OCI-M2 (cell line): ENCODE results near the gene MRPL33.
"Not testable (repeated sequence)": the region's sequence is repeated elsewhere in the genome, so short reads cannot be mapped to it uniquely, and the experiment has no call there.

Experiments used
- DNase-seq: peaks from one replicate; lab custom pipeline; 2025; ENCODE audit not compliant: unreplicated experiment; lab: John Stamatoyannopoulos, UW

The MRPL33 gene

DNA sequence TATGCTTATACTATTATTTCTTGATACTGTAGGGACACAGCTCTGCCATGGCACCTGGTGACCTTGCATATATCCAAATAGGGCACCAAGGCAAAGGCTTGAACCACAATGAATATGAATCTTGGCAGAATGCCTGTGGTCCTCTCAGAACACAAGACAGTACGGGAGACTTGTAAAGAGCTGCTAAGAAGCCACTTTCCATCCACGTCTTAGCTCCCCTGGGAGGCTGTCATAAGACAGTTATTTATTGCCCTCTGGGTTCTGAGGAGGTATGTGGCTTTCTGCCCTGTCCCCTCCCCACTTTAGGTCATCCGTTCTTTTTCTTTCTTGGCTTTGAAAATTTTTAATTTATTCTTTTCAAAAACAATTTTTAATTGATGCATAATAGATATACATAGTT lies 29.8 kb upstream of the MRPL33 start:
- no peak for DNase-seq

DNA sequence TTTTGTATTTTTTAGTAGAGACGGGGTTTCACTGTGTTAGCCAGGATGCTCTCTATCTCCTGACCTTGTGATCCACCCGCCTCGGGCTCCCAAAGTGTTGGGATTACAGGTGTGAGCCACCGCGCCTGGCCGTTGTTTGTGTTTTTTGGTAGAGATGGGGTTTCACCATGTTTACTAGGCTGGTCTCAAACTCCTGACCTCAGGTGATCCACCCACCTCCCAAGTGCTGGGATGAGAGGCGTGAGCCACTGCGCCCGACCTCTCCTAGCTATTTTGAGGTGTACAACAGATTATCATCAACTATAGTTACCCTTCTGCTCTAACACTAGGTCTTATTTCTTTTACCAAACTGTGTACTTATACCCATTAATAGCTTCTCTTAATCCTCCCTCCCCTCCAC lies 28.9 kb upstream of the MRPL33 start:
- no peak for DNase-seq

DNA sequence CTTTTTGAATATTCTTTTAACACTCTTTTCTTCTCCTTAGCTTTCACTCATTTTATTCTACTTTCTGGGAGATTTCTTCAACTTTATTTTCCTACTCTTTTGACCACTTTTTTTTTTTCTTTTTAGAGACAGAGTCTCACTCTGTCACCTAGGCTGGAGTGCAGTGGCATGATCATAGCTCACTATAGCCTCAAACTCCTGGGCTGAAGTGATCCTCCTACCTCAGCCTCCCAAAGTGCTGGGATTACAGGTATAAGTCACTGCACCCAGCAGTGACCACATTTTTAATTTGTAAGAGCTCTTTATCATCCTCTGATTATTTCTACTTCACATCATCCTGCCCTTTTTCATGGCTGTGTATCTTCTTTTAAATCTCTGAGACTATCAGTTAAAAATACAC lies 26.0 kb upstream of the MRPL33 start:
- DNase-seq = not testable (repeated sequence)

DNA sequence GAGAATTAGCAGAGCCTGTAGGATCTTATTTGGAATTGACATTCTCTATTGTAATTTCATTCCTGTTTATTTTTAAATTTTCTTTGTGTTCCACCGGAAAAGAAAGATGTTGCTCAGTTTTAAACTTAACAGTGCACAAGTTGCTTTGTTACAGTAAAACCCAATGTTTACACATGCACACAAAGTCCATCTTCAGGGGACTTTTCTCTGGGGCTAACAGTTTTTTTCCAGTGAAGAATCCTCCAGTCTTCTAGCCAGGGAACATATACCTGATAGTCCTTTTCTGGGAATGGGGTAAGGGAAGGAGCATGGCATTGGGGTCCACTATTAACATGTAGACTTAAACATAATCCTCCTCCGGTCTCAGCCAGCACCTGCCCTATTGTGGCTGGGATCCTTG lies 25.2 kb upstream of the MRPL33 start:
- no peak for DNase-seq

DNA sequence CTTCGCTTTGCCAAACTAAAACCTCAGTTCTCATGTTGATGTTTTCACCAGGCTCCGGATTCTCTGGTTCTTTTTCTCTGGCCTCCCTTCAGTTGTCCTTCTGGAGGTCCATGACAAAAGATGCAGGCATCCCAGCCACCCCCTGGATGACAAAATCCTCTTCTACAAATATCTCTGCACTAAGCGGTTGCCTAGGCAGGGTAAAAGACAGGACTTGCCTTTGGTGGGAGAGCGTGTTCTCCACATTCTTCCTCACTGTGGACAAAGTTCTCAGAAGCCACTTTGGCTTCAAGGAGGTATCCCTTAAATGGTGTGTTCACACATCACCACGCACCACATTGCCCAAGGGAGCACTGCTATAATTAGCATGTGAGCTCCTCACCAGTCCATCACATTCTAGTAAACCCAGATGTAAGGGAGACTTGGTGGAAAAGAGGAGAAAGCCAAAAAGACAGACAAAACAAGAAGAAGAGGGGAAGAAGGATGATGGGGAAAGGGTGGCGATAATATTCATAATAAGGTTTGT lies 23.6 kb upstream of the MRPL33 start:
- no peak for DNase-seq

DNA sequence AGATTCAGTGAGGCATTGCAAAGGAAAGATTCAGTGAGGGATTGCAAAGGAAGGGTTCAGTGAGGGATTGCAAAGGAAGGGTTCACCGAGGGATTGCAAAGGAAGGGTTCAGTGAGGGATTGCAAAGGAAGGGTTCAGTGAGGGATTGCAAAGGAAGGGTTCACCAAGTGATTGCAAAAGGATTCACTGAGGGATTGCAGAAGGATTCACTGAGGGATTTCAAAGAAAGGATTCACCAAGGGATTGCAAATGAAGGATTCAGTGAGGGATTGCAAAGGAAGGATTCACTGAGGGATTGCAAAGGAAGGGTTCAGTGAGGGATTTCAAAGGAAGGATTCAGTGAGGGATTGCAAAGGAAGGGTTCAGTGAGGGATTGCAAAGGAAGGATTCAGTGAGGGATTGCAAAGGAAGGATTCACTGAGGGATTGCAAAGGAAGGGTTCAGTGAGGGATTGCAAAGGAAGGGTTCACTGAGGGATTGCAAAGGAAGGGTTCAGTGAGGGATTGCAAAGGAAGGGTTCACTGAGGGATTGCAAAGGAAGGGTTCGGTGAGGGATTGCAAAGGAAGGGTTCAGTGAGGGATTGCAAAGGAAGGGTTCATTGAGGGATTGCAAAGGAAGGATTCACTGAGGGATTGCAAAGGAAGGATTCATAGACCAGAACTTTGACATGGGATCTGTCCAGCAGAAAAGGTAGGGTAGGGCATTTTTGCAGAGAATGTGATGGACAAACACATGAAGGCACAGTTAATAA lies 22.5 kb upstream of the MRPL33 start:
- not testable (repeated sequence) for DNase-seq

DNA sequence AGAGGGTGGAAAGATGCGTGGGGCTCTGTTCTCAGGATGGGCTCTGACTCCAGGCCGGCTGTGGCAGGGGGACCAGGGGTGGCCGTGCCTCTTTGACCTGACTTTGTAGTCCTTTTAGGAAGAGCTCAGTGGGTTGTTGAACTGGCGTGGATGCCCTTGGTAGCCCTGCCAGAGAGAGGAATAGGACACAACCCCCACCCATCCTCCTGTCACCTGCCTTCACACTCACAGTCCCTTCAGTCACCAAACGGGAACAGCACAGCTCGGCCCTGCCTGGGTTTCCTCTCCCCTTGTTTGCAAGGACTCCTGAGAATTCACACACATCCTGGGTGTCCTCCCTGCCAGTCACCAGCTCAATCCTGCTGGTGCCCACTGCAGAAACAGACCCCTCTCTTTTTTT lies 20.1 kb upstream of the MRPL33 start:
- DNase-seq = no peak

DNA sequence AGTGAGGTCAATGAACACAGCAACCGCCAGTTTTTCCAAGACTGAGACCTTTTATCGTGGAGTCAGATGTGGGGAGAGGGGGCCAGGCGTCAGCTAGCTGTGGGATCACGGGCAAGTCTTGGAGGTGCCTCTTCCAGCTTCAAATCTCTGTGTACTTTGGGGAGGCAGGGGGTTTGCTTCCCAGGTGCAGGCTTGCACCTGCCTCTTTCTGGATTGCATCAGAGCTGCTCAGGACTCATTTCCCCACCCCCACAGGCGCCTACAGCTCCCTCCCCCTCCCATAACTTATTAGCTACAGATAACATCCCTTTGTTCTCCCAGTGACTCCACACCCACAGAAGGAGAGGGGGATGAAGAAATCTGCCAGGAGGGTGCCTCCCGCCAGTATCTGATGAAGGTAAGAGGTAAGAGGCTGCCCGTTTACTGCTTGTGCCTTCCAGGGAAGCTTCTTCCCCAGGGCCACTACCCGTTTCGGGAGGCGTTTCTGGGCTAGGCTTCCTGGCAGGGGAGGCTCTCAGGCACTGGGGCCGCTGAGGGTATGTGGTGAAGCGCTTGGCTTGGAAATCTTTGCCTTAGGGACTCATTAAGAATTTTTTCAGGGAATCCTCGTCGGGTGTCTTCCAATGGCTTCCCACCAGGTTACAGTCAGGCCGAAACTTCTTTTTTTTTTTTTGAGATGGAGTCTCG lies 18.8 kb upstream of the MRPL33 start:
- no peak for DNase-seq

DNA sequence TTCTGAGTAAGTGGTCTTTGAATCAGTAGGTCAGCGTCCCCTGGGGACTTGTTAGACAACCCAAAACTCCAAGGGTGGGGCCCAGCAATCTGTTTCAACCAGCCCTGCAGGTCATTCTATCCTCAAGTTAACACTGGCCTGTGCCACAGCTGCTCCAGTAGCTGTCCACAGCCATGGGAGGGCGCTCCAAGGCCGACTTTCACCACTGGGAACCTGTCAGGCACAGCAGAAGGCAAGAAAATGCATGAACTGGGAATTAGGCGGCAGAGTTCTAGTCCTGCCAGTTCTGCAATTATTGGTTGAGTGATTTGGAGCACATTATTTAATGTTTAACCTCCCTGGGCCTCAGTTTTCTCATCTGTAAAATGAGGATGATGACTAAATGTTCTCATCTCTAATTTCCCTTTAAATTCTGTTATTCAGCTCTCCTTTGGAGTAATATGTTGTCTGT lies 17.4 kb upstream of the MRPL33 start:
- DNase-seq = no peak

DNA sequence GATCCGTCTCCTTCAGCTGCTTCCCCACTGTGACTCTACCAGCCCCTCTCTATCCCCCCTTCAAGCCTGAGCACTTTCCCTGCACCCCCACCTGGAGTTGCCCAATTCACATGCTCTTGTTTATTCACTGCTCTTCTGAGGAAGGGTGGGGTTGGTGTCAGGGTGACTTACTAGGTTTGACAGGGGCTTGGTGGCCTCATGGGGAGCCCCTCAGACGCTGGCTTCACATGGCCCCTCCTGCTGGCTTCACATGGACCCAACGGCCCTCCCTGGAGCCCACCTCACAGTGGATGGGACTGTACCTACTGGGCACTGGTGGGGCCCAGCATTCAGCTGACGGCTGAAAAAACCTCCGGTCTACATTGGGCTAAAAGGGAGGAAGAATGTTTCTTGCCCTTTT lies 16.7 kb upstream of the MRPL33 start:
- no peak for DNase-seq

DNA sequence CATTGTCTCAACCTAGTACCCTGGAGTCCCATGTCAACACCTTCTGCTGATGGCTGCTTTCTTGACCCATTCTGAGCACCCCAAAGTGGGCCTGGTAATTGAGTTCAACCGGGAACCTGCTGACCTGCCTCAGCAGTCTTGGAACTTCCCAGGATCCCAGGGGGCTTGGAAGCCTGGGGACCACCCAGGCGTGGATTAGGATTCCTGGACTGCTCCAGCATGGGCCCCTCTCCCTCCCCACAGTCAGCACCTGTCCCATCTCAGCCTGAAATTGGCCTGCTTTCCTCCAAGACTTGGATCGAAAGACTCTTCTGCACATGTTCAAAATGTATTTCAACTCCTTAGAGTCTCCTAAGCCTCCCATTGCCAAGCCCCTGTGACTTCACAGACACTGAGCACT lies 15.4 kb upstream of the MRPL33 start:
- no peak for DNase-seq

DNA sequence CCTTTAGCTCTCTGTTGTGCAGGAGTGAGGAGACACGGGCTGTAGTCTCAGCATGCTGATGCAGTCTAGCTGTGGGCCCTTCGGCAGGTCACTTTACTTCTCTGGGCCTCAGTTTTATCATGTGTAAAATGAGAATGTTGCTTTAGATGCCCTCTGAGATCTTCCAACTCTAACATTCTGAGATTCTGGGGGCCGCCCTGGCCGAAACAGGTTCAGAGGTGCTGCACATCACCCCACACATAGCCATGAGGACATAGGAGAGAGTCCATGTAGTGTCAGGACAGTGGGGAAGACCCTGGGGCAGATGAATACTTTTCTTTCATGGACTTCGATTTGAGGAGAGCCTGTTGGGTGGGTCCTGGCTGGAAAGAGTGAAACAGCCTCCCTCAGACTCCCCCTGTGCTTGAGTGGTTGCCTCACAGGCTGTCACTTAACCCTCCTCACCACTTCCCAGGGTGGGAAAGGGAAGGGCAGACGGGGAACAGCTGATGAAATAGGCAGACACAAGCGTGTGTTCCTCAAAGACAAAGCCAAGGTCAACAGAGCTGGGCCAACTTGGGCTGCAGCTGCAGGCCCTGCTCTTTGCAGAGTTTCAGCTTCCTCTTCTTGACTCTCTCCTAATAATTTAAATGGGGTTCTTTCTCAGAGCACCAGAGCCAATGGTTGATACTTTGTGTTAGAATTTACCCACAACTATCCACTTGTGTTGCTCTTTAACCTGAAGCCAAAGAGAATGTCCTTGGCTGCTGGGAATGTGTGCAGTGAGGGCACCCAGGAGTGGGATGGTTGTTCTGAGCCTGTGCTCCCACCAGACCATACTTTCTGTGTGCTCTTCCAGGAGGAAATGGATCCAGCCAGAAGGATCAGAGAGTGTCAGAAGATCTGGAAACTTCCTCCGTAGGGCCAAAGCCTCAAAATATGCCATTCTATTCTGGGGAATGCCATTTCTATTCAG lies 14.7 kb upstream of the MRPL33 start:
- no peak for DNase-seq

DNA sequence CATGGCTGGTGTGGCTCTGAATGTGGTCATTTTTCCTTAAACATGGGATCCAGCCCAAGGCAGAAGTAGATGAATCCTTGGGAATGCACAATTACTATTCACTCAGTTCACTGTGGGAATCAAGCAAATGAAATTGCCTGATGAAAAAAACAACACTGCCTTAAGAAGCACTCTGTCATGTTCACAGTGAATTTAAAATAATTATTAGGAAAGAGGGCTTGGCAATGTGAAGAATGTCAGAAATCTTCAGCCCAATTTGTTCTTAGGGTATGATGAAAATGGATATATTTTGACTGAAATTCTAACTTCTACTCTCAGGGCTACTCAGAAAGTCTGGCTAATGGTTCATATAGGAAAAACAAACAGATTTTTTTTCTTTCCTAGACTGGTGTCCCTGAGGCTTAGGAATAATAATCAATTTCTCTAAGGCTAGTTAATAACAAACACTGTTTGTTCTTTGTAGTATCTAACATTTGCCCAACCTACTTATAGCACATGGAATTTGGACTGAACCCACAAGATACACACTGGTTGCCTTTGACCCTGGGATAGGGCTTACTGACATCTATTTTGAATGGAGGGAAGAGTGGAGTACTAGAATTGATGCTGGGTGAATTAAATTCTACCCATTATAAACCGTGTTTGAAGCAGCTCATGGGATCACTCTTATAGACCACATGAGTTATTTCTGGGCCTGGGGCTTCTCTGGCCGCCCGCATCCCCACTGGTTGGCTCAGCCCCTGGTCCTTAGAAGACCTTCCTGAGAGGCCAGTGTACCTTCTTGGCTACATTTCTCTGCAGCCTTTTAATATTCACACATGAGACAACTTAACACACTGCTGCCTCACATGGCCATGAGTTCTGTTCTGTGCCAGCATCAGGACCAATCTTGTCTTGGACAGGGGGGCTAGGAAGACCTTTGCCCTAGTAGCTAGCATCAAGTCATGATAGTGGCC lies 8.3 kb upstream of the MRPL33 start:
- DNase-seq = no peak

DNA sequence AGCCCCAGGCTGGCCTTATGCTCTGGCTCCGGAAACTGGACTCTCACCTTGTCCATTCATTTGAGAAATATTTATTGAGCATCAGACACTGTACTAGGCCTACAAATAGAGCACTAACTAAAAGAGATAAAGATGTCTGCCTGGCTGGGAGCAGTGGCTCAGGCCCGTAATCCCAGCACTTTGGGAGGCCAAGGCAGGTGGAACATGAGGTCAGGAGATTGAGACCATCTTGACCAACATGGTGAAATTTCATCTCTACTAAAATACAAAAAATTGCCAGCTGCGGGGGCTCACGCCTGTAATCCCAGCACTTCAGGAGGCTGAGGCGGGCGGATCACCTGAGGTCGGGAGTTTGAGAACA lies 7.6 kb upstream of the MRPL33 start:
- DNase-seq = no peak

DNA sequence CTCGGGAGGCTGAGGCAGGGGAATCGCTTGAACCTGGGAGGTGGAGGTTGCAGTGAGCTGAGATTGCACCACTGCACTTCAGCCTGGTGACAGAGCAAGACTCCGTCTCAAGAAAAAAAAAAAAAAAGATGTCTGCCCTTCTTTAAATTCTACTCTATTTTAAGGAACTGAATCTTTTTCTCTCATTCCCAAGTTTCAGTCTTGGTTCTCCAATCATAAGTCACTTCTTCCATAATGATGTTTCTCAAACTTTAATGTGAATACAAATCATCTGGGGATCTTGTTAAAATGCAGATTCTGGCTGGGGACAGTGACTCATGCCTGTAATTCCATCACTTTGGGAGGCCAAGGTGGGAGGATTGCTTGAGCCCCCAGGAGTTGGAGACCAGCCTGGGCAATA lies 7.0 kb upstream of the MRPL33 start:
- not testable (repeated sequence) for DNase-seq

DNA sequence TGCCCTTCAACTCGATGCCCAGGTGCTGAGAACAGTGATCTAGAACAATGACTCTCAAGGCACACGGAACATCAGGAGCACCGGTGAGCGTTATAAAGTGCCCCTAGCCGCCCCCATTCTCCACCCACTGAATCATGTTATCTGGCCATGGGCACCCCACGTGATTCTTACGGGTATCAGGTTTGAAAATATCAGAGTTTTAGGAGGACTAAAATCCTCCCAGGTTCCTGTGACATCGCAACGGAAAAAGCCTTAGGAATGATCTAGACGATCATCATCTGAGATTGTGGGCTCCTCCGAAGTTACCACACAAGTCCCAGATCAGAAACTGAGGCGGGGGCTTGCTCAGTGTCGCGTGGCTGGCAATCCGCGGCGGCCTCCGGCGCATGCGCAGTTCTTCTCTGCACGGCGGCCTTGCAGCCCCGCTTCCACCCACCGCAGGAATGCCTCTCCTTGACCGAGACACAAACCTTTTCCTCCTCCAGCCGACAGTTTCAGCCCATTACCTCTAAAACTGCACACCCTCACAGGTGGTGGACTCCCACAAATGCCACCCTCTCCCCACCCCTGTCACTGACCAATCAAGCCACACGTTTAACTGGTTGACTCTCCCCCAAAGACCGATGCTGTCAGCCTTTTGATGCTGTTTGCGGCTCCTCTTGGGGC lies 5.8 kb upstream of the MRPL33 start:
- DNase-seq = no peak

DNA sequence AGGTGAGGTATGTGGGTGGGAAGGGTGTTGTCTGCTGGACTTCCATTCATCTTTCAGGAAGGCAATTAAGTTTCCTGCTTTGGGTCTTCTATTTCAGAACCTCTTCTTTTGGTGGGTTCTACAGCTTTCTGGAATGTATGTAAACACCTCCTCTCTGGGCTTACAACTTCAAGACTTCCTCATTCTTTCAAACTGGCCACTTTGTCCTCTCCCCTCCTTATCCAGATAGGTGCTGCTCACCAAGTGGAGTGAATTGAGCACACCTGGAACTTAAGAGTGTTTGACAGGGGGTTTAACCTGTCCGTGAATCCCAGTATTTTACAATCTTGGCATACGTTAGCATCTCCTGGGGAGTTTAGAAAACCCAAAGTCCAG lies 5.2 kb upstream of the MRPL33 start:
- no peak for DNase-seq

DNA sequence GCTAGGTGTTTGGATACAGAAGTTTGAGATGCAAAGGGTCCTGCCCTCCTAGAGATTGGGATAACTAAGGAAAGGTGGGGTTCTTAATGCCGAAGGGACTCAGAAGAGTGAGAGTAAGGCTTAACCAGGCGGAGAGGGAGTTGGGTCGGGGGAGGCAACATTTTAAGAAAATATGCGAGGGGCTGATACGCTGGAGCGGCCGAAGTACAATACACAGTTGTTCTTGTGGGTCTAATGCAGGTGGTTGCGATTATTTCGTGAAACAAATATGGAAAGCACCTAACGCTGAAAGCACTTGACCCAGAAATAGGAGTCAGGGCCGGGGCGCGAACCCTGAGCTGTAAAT lies 344 bp upstream of the MRPL33 start:
- DNase-seq = no peak

DNA sequence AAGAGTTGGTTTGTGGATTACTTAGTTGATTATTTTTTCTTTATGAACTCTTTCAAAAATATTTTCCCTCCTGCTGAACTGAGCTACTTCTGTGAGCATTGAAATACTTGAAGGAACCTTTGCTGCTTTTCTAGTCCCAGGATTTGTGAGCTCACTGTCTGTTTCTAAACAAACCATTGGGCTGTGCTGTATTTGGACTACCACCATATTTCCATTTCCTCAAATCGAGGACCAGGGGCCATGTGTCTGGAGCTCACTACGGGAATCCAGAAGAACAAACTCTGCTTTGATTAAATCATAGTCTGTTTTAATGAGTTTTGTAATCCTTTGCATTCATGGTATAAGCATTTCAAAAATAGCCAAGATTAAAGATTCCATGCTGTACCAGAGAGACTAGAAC lies 1.3 kb downstream of the MRPL33 start:
- no peak for DNase-seq

DNA sequence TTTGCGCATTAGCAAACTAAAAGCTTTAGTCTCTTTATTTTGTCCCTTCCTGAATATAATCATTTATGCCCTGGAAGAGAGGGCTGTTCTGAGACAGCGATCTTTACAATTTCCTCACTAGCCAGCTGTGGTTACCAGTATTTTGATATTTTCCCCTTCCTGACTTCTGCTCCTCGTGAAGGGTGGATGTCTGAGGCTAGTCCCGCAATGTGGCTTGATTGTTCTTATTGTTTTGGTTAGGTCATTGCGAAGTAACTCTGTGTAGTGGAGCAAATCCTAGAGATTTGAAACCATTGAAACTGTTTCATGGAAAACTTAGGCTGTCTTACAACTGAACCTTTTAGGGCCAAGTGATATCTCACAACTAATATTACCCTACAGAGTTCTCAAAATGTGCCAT lies 2.4 kb downstream of the MRPL33 start:
- DNase-seq = no peak
